SK-N-SH treated with all-trans-retinoic acid at 6 μM for 48 hours (cell line): ENCODE measurements around the gene TLN1.

Experiments used
- ARNTL ChIP-seq: fragments of 450-650 bp; formaldehyde crosslinking; IDR thresholded peaks from 2 replicates; pipeline ENCODE4 v1.5.0; 2020; ENCODE audit warnings: low read depth, mild to moderate bottlenecking, moderate library complexity, borderline replicate concordance
- CSRNP3 ChIP-seq: fragments of 250-450 bp; sonication (Bioruptor Pico); IDR thresholded peaks from 2 replicates; pipeline ENCODE4 v1.5.1; 2021; ENCODE audit warnings: mild to moderate bottlenecking, moderate library complexity
- ESRRG ChIP-seq: fragments of 250-450 bp; sonication (Bioruptor Pico); IDR thresholded peaks from 2 replicates; pipeline ENCODE4 v1.6.1; 2021; ENCODE audit warnings: mild to moderate bottlenecking
- GLIS3 ChIP-seq: fragments of 250-450 bp; sonication (Bioruptor Pico); IDR thresholded peaks from 2 replicates; pipeline ENCODE4 v1.5.0; 2020; ENCODE audit warnings: mild to moderate bottlenecking, moderate library complexity
- ISL1 ChIP-seq: fragments of 250-450 bp; sonication (Bioruptor Pico); IDR thresholded peaks from 2 replicates; pipeline ENCODE4 v2.1.2; 2022; ENCODE audit warnings: mild to moderate bottlenecking, moderate library complexity
- PPARA ChIP-seq: fragments of 250-450 bp; sonication (Bioruptor Pico); IDR thresholded peaks from 2 replicates; pipeline ENCODE4 v1.5.0; 2020; ENCODE audit warnings: mild to moderate bottlenecking, borderline replicate concordance
- TOX ChIP-seq: fragments of 250-450 bp; sonication (Bioruptor Pico); IDR thresholded peaks from 2 replicates; pipeline ENCODE4 v1.8.0; 2021; ENCODE audit warnings: mild to moderate bottlenecking, moderate library complexity, borderline replicate concordance
- TSHZ2 ChIP-seq: fragments of 250-450 bp; sonication (Bioruptor Pico); IDR thresholded peaks from 2 replicates; pipeline ENCODE4 v1.5.0; 2020; ENCODE audit warnings: mild to moderate bottlenecking, moderate library complexity
- ZFP30 ChIP-seq: fragments of 450-650 bp; formaldehyde crosslinking; IDR thresholded peaks from 2 replicates; pipeline ENCODE4 v1.5.0; 2022; ENCODE audit warnings: mild to moderate bottlenecking, moderate library complexity
- TF ChIP-seq, protein P1 (sequence below): fragments of 250-450 bp; sonication (Bioruptor Pico); IDR thresholded peaks from 2 replicates; pipeline ENCODE4 v1.8.0; 2021; ENCODE audit warnings: low read depth, mild to moderate bottlenecking, moderate library complexity, borderline replicate concordance
- TF ChIP-seq, protein P2 (sequence below): fragments of 250-450 bp; sonication (Bioruptor Pico); IDR thresholded peaks from 2 replicates; pipeline ENCODE4 v1.5.1; 2020; ENCODE audit warnings: low read depth, mild to moderate bottlenecking, moderate library complexity

DNA sequence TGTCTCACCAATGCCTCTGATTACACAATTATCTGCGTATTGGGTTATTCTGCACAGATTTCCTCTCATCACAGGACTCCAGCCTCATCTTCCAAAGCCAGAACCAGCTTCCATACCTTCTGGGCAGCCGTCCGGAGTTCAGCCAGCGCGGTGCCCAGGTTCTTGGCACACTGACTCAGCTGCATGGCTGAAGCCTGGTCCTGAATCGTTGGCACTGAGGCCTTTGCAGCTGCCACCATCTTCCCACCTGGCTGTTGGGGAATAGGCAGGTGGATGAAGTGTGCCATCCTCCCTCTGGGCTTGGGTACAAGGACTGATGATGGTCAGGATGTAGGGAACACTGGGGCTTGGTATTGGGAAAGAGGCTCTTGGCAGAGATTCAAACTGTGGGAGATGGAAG is 17.9 kb downstream of the TLN1 start:
- TF ChIP-seq CSRNP3 (no peak), ARNTL (CRISPR knock-in tag) (no peak), ZFP30 (CRISPR knock-in tag) (no peak), ISL1 (CRISPR knock-in tag) (no peak), ESRRG (CRISPR knock-in tag) (no peak), PPARA (no peak), TOX (no peak), TSHZ2 (no peak), GLIS3 (no peak)
- TF ChIP-seq, protein P1, sequence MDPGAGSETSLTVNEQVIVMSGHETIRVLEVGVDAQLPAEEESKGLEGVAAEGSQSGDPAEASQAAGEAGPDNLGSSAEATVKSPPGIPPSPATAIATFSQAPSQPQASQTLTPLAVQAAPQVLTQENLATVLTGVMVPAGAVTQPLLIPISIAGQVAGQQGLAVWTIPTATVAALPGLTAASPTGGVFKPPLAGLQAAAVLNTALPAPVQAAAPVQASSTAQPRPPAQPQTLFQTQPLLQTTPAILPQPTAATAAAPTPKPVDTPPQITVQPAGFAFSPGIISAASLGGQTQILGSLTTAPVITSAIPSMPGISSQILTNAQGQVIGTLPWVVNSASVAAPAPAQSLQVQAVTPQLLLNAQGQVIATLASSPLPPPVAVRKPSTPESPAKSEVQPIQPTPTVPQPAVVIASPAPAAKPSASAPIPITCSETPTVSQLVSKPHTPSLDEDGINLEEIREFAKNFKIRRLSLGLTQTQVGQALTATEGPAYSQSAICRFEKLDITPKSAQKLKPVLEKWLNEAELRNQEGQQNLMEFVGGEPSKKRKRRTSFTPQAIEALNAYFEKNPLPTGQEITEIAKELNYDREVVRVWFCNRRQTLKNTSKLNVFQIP (CRISPR knock-in tag): no peak
- TF ChIP-seq, protein P2, sequence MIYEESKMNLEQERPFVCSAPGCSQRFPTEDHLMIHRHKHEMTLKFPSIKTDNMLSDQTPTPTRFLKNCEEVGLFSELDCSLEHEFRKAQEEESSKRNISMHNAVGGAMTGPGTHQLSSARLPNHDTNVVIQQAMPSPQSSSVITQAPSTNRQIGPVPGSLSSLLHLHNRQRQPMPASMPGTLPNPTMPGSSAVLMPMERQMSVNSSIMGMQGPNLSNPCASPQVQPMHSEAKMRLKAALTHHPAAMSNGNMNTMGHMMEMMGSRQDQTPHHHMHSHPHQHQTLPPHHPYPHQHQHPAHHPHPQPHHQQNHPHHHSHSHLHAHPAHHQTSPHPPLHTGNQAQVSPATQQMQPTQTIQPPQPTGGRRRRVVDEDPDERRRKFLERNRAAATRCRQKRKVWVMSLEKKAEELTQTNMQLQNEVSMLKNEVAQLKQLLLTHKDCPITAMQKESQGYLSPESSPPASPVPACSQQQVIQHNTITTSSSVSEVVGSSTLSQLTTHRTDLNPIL: no peak
